HG02610 (cell line): Measurements from ENCODE around the gene GJA10.

Experiments used
- ATAC-seq: cut with Tn5 transposase; IDR thresholded peaks from one replicate; pipeline ENCODE4 v1.9.1; 2021; ENCODE audit warnings: mild to moderate bottlenecking, moderate library complexity; ENCODE audit not compliant: unreplicated experiment

Gene GJA10

DNA sequence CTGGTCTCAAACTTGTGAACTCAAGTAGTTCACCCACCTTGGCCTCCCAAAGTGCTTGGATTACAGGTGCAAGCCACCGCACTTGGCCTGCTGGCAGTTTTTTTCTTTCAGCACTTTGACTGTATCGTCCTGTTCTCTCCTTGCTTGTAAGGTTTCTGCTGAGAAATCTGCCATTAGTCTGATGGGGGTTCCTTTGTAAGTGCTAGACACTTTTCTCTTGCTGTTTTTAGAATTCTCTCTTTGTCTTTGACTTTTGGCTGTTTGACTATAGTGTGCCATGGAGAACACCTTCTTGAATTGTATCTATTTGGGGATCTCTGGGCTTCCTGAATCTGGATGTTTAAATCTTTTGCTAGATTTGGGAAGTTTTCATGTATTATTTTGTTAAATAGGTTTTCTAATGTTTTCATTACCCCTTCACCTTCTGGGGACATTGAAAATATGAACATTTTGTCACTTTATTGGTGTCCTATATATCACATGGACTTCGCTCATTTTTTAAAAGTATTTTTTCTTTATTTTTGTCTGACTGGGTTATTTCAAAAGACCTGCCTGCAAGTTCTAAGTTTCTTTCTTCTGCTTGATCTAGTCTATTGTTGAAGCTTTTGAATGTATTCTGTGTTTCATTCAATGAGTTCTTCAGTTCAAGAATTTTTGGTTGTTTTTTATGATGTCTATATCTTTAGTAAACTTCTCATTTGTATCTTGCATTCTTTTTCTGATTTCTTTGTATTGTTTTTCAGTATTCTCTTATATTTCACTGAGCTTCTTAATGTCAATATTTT lies 22.1 kb downstream of the GJA10 start:
- ATAC-seq: no peak

DNA sequence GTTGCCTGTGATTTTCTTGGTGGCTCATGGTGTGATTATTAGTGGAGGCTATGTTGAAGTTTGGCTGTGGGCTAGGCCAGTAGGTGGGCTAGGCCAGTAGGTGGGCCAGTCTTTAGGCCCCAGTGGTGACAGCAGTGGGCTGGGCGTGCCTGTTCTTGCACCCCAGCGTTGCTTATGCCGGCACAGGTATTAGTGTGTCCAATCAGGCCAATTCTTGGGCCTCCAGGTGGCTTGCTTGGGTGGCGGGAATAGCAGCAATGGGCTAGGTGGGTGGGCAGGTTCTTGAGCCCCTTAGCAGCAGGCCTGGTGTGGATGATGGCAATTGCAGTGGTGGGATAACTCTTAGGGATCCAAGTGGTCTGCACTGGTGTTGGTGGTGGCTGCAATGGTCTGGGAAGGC lies 22.9 kb downstream of the GJA10 start:
- ATAC-seq: no peak

DNA sequence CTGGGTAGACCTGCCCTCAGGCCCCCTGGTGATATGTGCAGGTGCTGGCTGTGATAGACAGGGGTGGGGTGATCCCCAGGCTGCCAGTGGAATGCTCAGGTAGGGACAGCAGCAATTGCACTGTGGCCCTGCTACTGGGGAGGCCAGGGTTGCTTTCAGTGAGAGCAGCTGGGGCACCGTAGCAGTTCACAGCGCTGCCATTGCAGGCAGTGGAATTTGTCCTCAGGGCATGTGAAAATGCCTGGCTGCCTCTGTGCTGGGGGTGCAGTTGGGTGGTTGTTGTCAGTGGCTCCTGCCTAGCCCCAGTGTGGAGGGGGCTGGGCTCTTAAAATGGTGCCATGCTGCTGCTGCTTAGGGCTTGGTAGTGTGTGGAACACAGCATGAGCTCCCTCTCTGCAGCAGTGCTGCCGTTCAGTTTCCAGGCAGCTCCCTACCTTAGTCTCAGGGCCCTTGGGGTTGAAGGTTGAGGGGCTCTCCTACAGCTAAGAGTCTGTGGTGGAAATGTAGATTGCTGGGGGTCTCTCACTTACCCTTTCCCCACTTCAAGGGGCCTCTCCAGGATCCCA lies 23.6 kb downstream of the GJA10 start:
- no peak for ATAC-seq

DNA sequence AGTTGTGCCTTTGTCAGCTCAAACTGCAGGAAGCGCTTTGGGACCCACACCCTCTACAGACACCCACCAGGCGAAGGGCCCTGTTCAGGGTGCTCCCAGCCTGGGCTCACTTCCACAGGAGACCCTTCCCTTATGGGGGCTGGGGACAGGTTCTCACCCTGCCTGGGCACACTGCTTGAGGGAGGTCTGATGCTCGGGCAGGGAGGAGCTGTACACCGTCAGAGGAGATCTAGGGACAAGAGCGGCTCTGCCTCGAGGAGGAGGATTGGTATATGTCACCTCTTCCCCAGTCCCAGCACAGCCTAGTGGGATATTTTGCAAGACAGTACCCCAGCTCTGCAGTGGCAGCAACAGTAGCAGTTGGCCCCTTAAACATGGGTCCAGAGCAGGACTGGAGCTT lies 26.9 kb downstream of the GJA10 start:
- no peak for ATAC-seq

DNA sequence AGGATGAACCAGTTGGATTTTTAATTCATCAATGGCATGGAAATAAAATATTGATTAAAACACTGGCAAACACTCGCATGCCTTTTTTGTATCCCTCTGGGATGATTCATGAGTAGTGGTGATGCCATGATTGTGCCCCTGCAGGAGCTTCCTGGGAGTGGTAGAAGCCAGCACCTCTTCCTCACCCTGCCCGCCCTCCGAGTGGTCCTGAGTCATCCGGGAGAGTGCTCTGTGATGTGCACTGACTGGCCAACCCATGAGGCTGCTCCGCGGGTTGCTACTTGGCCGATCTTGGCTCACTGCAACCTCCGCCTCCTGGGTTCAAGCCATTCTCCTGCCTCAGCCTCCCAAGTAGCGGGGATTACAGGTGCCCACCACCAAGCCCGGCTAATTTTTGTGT lies 27.4 kb downstream of the GJA10 start:
- no peak for ATAC-seq

DNA sequence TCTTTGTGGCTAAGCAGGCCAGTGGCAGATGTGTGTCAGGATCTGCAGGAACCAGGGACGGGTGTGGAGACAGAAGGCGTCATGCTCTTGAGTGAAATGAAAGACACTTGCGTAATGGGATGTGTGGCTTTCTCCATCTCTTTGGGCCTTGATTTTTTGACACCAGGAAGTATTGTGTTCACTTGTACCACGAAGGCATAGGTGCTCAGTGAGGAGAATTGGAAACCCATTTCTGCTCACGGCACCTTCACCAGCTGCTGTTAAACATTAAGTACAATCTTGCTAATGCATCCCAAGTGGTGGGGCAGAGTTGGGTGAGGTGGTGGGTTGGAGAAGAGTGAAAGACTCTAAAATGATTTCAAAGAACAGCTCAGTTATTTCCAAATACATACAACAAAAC lies 30.0 kb downstream of the GJA10 start:
- ATAC-seq: no peak

DNA sequence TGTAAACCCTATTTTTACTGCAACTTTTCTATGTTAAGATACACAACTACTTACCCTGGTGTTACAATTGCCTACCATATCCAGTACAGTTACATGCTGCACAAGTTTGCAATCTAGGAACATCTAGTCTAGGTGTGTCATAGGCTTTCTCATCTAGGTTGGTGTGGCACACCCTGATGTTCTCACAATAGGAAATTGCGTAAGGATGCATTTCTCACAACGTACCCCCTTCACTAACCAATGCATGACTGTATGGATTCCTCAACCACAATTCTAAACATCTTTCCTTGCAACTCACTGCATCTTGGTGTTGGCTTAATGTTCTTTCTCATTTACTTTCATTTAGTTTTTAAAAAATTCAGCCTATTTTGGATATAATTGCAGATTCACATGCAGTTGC lies 31.6 kb downstream of the GJA10 start:
- no peak for ATAC-seq

DNA sequence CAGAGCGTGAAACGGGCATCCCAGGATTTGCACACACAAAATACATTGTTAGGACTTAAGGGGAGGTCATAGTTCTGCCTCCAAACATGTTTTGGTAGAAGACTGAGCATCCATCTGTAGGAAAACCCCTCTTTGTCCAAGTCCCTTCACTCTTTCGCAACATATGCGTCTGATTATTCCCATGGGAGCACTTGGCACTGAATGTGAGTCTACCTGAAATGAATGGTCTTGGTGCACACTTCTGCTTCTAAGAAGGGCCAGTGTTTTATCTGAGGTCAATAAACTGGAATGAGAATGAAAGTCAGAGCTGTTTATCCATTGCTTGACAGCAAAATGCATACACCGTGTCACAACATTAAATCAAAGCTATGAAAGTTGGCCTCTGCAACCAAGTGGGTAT lies 33.0 kb downstream of the GJA10 start:
- ATAC-seq: no peak

DNA sequence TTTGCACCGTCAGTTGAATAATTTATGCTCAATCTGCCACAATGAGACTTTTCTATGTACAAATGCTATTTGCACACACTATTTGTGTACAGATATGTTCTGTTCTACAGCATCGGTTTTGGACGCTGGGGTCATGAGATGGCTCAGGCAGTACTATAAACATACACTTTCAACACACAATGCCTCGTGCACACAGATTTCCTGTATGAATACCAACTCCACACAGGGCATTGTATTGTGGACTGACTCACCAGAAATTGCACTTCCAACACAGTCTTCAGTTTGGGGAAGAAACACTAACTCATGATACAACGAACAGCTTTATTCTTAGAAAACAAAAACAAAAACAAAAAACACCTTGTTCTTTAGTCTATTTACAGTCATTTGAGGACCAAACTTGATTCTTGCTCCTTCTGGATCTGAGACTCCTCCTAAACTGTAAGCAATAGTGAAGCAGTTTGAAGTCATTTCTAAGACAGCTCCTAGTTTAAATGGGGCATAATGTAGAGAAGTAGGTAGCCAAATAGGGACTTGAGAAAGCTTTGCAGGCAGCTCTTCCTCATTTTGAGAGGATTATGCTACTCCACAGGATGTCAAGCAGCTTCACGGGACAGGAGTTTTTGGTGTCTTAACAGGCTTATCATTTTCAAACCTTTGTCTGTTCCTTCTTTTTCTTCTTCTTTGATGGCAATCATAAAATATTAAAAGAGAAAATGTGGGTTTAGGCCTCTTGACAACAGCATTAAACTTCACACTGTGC lies 33.7 kb downstream of the GJA10 start:
- no peak for ATAC-seq

DNA sequence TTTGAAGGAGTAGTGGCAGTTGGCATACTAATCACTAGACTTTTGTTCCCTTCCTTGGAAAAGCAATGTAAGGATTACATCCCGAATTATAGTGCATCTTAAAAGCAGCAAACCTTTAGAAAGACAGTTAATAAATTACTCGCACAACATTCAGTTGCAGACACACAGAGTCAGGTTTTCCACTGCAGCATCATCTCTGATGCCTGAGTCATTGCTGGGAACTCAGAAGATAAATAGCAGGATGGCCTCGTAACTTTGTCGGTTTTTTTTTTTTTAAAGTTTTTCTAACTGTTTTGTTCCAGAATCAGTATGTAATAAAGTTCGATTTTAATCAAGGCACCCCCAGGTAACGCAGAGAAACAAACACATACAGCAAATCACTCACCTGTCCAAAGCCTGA lies 34.3 kb downstream of the GJA10 start:
- no peak for ATAC-seq

DNA sequence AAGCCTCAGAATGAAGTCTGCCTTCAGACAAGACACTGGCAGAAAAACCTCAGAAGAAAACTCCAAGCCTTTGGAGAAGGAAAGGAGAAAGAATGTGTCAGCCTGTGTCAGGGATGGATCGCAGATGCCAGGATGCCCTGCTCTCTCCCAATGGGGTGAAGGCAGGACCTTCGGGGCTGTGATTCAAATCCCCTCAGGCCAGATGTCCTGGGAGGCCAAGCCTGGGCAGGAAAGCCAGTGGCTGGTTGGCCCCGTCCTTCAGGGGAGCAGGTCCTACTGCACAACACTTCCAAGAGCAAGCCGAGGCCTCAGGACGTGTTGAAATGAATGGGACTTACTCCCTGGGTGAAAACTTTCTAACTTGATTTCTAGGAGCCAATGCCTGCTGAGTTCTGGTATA lies 36.5 kb downstream of the GJA10 start:
- no peak for ATAC-seq

DNA sequence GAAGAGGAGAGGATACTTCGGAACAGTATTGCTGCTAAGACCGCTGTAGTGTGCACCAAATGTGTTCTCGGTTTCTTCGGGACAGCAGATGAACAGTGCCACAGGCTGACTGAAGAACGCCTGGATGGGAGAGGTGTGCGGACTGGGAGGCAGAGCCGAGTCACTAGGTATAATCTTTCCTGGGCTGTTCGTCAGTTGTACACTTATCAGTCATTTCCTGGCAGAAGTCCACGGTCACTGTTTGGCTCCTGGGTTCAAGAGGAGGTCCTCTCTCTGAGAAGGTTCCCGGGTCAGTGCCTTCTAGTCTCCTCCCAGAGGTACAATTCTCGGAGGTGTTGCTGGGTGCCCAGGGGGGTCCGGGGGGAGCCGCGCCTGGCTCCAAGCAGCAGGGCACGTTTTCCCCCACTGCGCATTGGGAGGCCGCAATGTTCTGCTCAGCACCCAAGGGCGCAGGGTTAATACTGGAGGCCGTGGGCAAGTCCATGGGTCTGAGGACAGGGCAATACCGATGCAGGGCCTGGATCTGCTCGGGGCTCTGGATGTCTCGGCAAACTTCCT lies 38.1 kb downstream of the GJA10 start:
- no peak for ATAC-seq

DNA sequence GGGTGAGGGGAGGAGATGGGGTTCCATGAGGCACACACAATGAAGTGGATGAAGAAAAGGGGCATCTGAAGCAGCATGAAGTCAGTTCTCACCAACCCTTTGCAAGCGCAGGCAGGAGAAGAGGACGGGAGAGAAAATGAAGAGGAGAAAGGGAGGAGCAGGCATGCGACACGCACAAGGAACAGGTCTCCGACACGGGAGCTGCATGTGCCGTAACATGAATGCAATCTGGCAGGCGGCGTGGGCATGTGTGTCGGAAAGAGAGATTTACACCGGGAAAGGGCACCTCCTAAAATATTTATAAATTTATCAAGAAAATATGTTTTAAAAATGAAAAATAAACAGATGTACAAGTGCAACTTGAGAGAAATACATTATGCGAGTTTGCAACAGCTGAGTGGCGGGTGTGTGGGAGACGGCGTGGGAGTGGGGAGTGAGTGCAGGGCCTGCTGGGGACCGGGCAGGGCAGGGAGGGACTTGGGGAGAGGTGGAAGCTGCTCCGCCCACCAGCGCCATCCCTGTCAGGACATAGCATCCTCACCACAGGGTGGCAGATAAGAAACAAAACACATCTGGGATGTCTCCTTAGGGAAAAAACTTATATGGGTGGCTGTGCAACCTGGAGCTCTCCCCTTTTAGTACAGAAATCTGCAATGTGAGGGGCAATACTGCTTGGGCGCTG lies 40.6 kb downstream of the GJA10 start:
- no peak for ATAC-seq

DNA sequence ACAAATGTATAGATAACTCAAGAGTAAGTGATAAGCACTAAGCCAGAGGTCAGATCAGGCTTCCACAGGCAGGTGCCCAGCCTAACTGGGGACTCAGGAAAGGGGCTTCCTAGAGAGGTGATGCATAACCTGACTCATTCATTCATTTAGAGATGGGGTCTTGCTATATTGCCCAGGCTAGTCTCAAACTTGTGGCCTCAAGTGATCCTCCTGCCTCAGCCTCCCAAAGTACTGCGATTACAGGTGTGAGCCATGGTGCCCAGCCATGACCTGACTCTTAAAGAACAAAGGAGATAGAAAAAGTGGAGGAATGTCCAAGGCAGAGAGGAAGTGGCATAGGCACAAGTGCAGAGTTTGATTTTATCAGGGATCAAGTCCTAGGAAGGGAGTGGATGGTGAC lies 41.9 kb downstream of the GJA10 start:
- ATAC-seq: no peak

DNA sequence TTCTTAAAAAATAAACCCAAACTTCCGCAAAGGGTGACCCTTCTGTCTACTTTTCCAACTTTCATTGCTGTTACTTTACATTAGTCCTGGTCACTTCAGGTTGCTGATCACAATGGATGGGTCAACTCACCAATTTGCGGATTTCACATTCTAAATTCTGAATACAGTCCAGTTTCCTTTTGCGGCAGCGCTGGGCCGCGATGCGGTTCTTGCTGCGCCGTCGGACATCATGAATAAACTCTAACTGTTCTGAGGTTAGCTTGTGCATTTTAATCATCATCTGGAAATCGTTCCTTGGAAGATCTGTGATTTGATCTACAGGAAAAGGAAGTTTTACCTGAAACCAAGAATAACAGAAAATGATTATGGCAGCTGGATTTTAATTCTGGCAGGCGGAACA lies 43.7 kb downstream of the GJA10 start:
- no peak for ATAC-seq

DNA sequence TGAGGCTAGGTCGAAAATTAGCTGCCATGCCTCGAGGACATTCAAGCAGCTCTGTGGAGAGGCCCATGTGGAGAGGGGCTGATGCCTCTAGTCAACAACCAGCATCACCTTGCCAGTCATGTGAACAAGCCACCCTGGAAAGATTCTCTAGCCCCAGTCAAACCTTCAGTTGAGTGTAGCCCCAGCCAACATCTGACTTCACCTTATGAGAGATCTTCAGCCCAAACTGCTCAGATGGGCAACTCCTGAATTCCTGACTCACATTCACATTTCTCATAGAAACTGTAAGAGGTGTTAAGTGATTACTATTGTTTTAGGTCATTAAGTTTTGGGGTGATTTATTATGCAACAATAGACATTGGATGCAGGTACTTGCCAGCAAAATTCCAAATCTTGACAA lies 44.9 kb downstream of the GJA10 start:
- ATAC-seq: no peak

DNA sequence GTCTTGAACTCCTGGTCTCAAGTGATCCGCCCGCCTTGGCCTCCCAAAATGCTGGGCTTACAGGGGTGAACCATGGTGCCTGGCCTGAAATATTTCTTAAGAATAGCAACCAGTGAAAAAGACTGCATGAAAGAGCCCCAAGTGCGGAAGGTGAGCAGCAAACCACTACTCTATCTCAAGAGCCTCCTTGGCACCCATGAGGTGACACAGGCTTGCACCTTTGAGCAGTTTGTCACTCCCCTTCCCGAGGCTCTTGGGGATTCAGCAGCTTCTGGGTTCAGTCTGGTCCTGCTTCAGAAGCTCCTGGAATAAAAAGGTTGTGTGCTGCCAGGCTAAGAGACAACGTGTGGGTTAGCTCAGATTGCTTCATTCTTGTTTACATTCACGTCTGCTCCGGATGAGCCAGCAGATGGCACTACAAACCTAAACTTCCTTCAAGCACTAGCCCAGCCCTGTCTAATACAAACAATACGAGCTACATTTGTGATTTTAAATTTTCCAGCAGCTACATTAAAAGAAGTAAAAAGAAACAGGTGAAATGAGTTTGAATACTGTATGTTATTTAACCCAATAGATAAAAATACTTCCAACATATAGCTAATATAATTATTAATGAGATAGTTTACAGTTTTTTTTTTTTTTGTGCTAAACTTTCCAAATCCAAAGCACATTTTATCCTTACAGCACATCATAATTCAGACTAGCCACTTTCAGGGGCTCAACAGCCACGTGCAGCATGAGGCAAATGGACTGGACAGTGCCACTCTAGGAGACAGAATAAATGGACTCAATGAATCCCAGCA lies 46.2 kb downstream of the GJA10 start:
- ATAC-seq: peak; percentile 81

DNA sequence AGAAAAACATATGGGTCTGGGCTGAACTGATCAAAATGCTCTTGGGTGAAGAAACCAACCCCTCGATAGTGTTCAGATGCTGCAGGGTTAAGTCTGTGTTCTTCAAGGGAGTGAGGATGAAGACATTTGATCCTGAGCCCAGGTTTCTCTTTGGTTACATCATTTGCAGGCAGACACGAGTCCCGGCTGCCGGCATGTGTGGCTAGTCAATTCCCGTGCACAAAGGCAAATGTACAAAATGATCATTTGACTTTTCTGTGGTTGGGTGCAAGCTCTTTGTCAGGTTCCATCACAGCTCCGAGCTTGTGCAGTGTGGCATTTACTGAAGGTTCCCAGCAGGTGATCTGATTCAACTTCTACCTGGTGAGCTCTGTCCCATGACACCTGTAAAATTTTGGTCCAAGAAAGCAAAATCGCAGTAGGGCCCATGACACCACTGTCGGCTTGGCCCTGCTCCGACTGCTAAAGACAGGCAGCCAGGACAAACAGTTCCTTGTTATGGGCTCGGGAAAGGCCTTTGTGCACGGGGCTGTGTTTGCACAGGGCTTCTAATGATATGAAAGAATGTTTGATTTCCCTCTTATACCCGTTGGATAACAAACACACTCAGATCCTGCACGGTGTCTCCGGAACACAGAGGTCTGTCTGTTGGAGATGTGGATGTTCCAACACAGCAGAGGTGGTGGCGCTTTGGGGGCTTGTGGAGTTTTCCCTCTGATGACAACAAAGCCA lies 46.9 kb downstream of the GJA10 start:
- ATAC-seq: no peak

DNA sequence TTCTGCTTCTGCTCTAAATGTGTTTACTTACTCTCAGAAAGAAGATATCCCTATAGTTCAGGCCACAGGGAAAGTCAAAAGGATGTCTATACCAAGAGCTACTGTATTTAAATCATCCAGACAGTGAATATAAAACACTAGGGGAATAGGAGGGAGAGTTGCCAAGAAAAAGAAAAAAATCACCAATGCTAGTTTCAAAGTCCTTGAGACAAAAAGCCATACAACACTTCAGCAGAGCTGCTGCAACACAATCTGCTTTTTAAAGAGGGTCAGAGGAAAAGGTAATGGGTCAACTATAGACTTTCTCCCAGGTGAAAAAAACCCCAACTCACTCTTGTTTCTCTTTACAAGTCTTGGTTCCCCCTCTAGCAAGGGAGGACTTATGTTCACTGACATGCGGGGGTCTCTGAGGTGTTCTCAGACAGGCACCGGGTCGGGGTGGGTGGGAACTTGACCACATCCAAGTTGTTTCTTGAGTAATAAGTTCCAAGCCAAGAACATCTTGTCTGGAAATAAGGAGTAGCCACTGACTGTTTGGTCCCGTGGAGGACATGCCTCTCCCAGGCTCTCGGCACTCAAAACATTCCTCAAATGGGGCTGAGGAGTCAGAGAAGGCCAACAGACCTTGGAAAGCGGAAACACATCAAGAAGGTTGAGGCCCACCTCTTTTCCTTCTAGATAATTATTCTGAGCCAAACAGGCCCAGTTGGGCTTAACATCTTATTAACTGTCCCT lies 47.7 kb downstream of the GJA10 start:
- ATAC-seq: no peak
